GM06990 (cell line): ENCODE results near the gene CCDC89.
A peak's percentile ranks its signal among the peaks of the same experiment; 100 is the strongest.

Experiments used
- DNase-seq: peaks from one replicate; pipeline ENCODE4 v3.0.0-alpha.2; 2011; ENCODE audit not compliant: insufficient read length; ENCODE audit errors: extremely low read depth
- H3K27me3 ChIP-seq: replicated peaks from 2 replicates; pipeline ENCODE4 v1.6.0; 2011; ENCODE audit warnings: low read length; ENCODE audit not compliant: control insufficient read depth, insufficient read depth
- H3K36me3 ChIP-seq: 2 replicates; pipeline ENCODE4 v1.5.1; 2011; ENCODE audit warnings: low read length; ENCODE audit not compliant: control insufficient read depth, insufficient read depth
- H3K4me3 ChIP-seq: replicated peaks from 2 replicates; pipeline ENCODE4 v1.5.1; 2011; ENCODE audit warnings: low read depth, mild to moderate bottlenecking, control low read depth, low read length
- CTCF ChIP-seq: IDR thresholded peaks from 2 replicates; pipeline ENCODE4 v1.5.1; 2011; ENCODE audit warnings: low read length, control low read depth, mild to moderate bottlenecking, inconsistent platforms; ENCODE audit not compliant: insufficient read depth, poor library complexity, severe bottlenecking

CCDC89 gene

GRCh38 chr11:85664615-85665481 lies 21.1 kb downstream of the CCDC89 start, which contains the start of gene CREBZF:
Gene CREBZF (minus strand): TSS chr11:85665129. CDS start chr11:85664875, 254 bp downstream.
- Histone ChIP-seq H3K4me3 (peak within 1 kb of the TSS; percentile 86), H3K27me3 (no peaks in the 10 kb centered on the region), H3K36me3 (no peaks in the 10 kb centered on the region; the same call in none of the 2 replicates)
- no peak for TF ChIP-seq CTCF
- peak; percentile 97 for DNase-seq

GRCh38 chr11:85663753-85664614 lies 22.0 kb downstream of the CCDC89 start:
- Histone ChIP-seq H3K4me3 (peak overlapping the region; percentile 86), H3K36me3 (no peaks in the 10 kb centered on the region; the same call in none of the 2 replicates), H3K27me3 (no peaks in the 10 kb centered on the region)
- TF ChIP-seq CTCF = peak; percentile 69
- DNase-seq = peak; percentile 88

- H3K4me3 ChIP-seq = peak overlapping the region; percentile 86
- no peaks in the 10 kb centered on the region; the same call in none of the 2 replicates for H3K36me3 ChIP-seq
- no peak for TF ChIP-seq CTCF
- no peaks in the 10 kb centered on the region for H3K27me3 ChIP-seq
- DNase-seq = no peak
Measured at GRCh38 chr11:85663080-85663752, 22.8 kb downstream of the CCDC89 start.

GRCh38 chr11:85661972-85662664 lies 23.9 kb downstream of the CCDC89 start:
- H3K36me3 ChIP-seq = no peaks in the 10 kb centered on the region; the same call in none of the 2 replicates
- peak overlapping the region; percentile 86 for H3K4me3 ChIP-seq
- H3K27me3 ChIP-seq = no peaks in the 10 kb centered on the region
- no peak for DNase-seq
- TF ChIP-seq CTCF = no peak

- TF ChIP-seq CTCF = no peak
- Histone ChIP-seq H3K4me3 (no peak overlapping the region), H3K36me3 (no peaks in the 10 kb centered on the region; the same call in 1 of the 2 replicates), H3K27me3 (no peaks in the 10 kb centered on the region)
- DNase-seq = no peak
Measured at GRCh38 chr11:85658180-85658579, 27.8 kb downstream of the CCDC89 start.
